Hepatocyte (in vitro differentiated cells): ENCODE data around the gene ALG11. TPM values are rescaled to one million over a fixed set of nuclear protein-coding genes. Genes with fewer than 3 reads are reported as not detected.
A peak's percentile ranks its signal among the peaks of the same experiment; 100 is the strongest.

Experiments
- DNase-seq: peaks from one replicate; pipeline ENCODE4 v3.0.0-alpha.2; 2016; ENCODE audit warnings: low spot score
- H2AFZ ChIP-seq: fragments of 200-600 bp; sonication (generic); 2 replicates; pipeline ENCODE4 v1.6.0; 2016; ENCODE audit warnings: antibody characterized with exemption, mild to moderate bottlenecking
- H3K27ac ChIP-seq: fragments of 200-600 bp; sonication (generic); 2 replicates; pipeline ENCODE4 v1.5.1; 2016; ENCODE audit warnings: mild to moderate bottlenecking
- H3K27me3 ChIP-seq: fragments of 200-600 bp; sonication (generic); 2 replicates; pipeline ENCODE4 v1.6.1; 2016
- H3K36me3 ChIP-seq: fragments of 200-600 bp; sonication (generic); replicated peaks from 2 replicates; pipeline ENCODE4 v1.5.1; 2016; ENCODE audit warnings: low read depth; ENCODE audit not compliant: insufficient read depth
- H3K4me1 ChIP-seq: fragments of 200-600 bp; sonication (generic); 2 replicates; pipeline ENCODE4 v1.5.1; 2016; ENCODE audit warnings: mild to moderate bottlenecking, moderate library complexity; ENCODE audit not compliant: insufficient read depth
- H3K4me2 ChIP-seq: fragments of 200-600 bp; sonication (generic); 2 replicates; pipeline ENCODE4 v1.6.0; 2016
- H3K4me3 ChIP-seq: fragments of 200-600 bp; sonication (generic); 2 replicates; pipeline ENCODE4 v1.5.1; 2016; ENCODE audit warnings: mild to moderate bottlenecking
- H3K79me2 ChIP-seq: fragments of 200-600 bp; sonication (generic); 2 replicates; pipeline ENCODE4 v1.6.0; 2017; ENCODE audit warnings: mild to moderate bottlenecking
- H3K9me2 ChIP-seq: fragments of 200-600 bp; sonication (generic); replicated peaks from 2 replicates; pipeline ENCODE4 v1.6.0; 2017; ENCODE audit warnings: mild to moderate bottlenecking; ENCODE audit not compliant: insufficient read depth
- H3K9me3 ChIP-seq: fragments of 200-600 bp; sonication (generic); 2 replicates; pipeline ENCODE4 v1.5.1; 2016; ENCODE audit warnings: low read depth, mild to moderate bottlenecking
- H4K20me1 ChIP-seq: fragments of 200-600 bp; sonication (generic); 2 replicates; pipeline ENCODE4 v1.6.0; 2016; ENCODE audit warnings: mild to moderate bottlenecking; ENCODE audit not compliant: insufficient read depth, poor library complexity, severe bottlenecking
- CTCF ChIP-seq: fragments of 200-600 bp; sonication (generic); IDR thresholded peaks from 2 replicates; pipeline ENCODE4 v1.5.1; 2016; ENCODE audit warnings: antibody characterized with exemption, mild to moderate bottlenecking; ENCODE audit not compliant: poor library complexity
- EZH2 ChIP-seq: fragments of 200-600 bp; sonication (generic); IDR thresholded peaks from 2 replicates; pipeline ENCODE4 v1.6.1; 2016; ENCODE audit warnings: antibody characterized with exemption, mild to moderate bottlenecking, borderline replicate concordance
- EZH2phosphoT487 ChIP-seq: fragments of 200-600 bp; sonication (generic); IDR thresholded peaks from one replicate; pipeline ENCODE4 v1.6.1; 2018; ENCODE audit warnings: antibody characterized with exemption, mild to moderate bottlenecking, low read depth, moderate library complexity; ENCODE audit not compliant: unreplicated experiment, severe bottlenecking
- WGBS: methylation state at CpG from one replicate; pipeline ENCODE4 v1.1.6; 2016; ENCODE audit warnings: low lambda C conversion rate; ENCODE audit errors: missing lambda C conversion rate; 5-methylcytosine and 5-hydroxymethylcytosine counted together
- polyA plus RNA-seq: library from polyadenylated mRNA; unstranded; fragments of >200 nt; fragmentation: Nextera tagmentation; extraction: Ambion mirVana; gene quantifications from 2 replicates; pipeline ENCODE4 v1.2.1, GENCODE V29; 2016
- total RNA-seq: library from RNA; depleted of rRNA; stranded (reverse); fragments of >200 nt; gene quantifications from 2 replicates; pipeline ENCODE4 v1.2.3, GENCODE V29; 2014

ALG11 gene
- total and polyA plus RNA-seq, 2 experiments from 2014 or later: 26.0 to 50.0 TPM

GRCh38 chr13:52025475-52026245 is 13.5 kb downstream of the ALG11 start:
- H3K9me3 ChIP-seq: no peaks in the 10 kb centered on the region
- WGBS: 94% methylated on average over 8 of the region's 8 CpGs
- no peak overlapping the region for H2AFZ ChIP-seq
- H3K27me3 ChIP-seq: no peaks in the 10 kb centered on the region
- TF ChIP-seq CTCF (no peak), EZH2phosphoT487 (no peak), EZH2 (no peak)
- H3K4me3 ChIP-seq: no peak overlapping the region
- H3K27ac ChIP-seq: peak overlapping the region; percentile 5
- H3K79me2 ChIP-seq: peaks cover 48% of the 10 kb centered on the region
- peak overlapping the region; percentile 17 for H3K4me2 ChIP-seq
- H3K36me3 ChIP-seq: no peaks in the 10 kb centered on the region
- H4K20me1 ChIP-seq: peaks cover 2% of the 10 kb centered on the region
- H3K4me1 ChIP-seq: peaks cover 18% of the 10 kb centered on the region
- no peak for DNase-seq
- no peaks in the 10 kb centered on the region for H3K9me2 ChIP-seq

GRCh38 chr13:52026246-52026626 is 14.0 kb downstream of the ALG11 start:
- Histone ChIP-seq H3K36me3 (no peaks in the 10 kb centered on the region), H3K4me3 (no peak overlapping the region), H3K4me2 (no peak overlapping the region), H3K9me3 (no peaks in the 10 kb centered on the region), H3K27ac (no peak overlapping the region), H3K9me2 (no peaks in the 10 kb centered on the region), H2AFZ (no peak overlapping the region), H4K20me1 (peaks cover 2% of the 10 kb centered on the region), H3K4me1 (peaks cover 18% of the 10 kb centered on the region), H3K27me3 (no peaks in the 10 kb centered on the region), H3K79me2 (peaks cover 48% of the 10 kb centered on the region)
- TF ChIP-seq EZH2phosphoT487 (no peak), CTCF (no peak)
- 89% methylated on average over 3 of the region's 3 CpGs for WGBS
- no peak for DNase-seq

GRCh38 chr13:52027832-52028231 is 15.6 kb downstream of the ALG11 start:
- Histone ChIP-seq H3K4me2 (no peak overlapping the region), H4K20me1 (peaks cover 2% of the 10 kb centered on the region), H3K4me3 (no peak overlapping the region), H3K9me2 (no peaks in the 10 kb centered on the region), H3K36me3 (no peaks in the 10 kb centered on the region), H3K4me1 (peaks cover 18% of the 10 kb centered on the region), H3K9me3 (no peaks in the 10 kb centered on the region), H2AFZ (no peak overlapping the region), H3K27me3 (no peaks in the 10 kb centered on the region), H3K27ac (no peak overlapping the region), H3K79me2 (peaks cover 44% of the 10 kb centered on the region)
- DNase-seq: no peak
- 100% methylated on average over 1 of the region's 1 CpG for WGBS
- TF ChIP-seq CTCF (no peak), EZH2 (no peak), EZH2phosphoT487 (no peak)
